Measurements from ENCODE around the gene FANCC. TPM values are rescaled to one million over a fixed set of nuclear protein-coding genes. Genes with fewer than 3 reads are reported as not detected.
"Not testable (repeated sequence)": the region's sequence is repeated elsewhere in the genome, so short reads cannot be mapped to it uniquely, and the experiment has no call there.

FANCC gene
- total RNA-seq, 2 experiments from 2014 or later = 15.4 to 21.5 TPM

GRCh38 chr9:95286151-95286550, 31.4 kb downstream of the FANCC start:
- POLR2A ChIA-PET = interaction anchor here (0.6 kb wide), 1 partner anchor 205 kb away, joined by 3 read pairs; no protein-coding TSS in a partner anchor
- H3K4me1 Mint-ChIP-seq = peaks cover 5% of the 10 kb centered on the region
- no peaks in the 10 kb centered on the region for H3K27me3 Mint-ChIP-seq
- H3K36me3 Mint-ChIP-seq (ENCODE audit: low read depth) = peaks cover 6% of the 10 kb centered on the region
- CTCF ChIA-PET = no interaction called here
- no peak for DNase-seq
- no peak overlapping the region for H3K27ac Mint-ChIP-seq
- H3K9me3 Mint-ChIP-seq = peaks cover 7% of the 10 kb centered on the region
- H3K4me3 Mint-ChIP-seq = no peak overlapping the region

- Mint-ChIP-seq H3K4me1 (peaks cover 5% of the 10 kb centered on the region), H3K36me3 (ENCODE audit: low read depth) (peaks cover 5% of the 10 kb centered on the region), H3K9me3 (peaks cover 13% of the 10 kb centered on the region), H3K4me3 (no peak overlapping the region), H3K27me3 (no peaks in the 10 kb centered on the region), H3K27ac (no peak overlapping the region)
- no peak for DNase-seq
- CTCF ChIA-PET = interaction anchor here (0.7 kb wide), 1 partner anchor 9 kb away, joined by 3 read pairs; no protein-coding TSS in a partner anchor
- POLR2A ChIA-PET = interaction anchor here (0.6 kb wide), 1 partner anchor 204 kb away, joined by 3 read pairs; no protein-coding TSS in a partner anchor
These were observed 32.2 kb downstream of the FANCC start for GRCh38 chr9:95285307-95285706.

- Mint-ChIP-seq H3K4me1 (peaks cover 5% of the 10 kb centered on the region), H3K36me3 (ENCODE audit: low read depth) (peaks cover 8% of the 10 kb centered on the region), H3K27ac (no peak overlapping the region), H3K4me3 (no peak overlapping the region), H3K9me3 (peaks cover 18% of the 10 kb centered on the region), H3K27me3 (no peaks in the 10 kb centered on the region)
- POLR2A ChIA-PET = no interaction called here
- no peak for DNase-seq
- CTCF ChIA-PET = no interaction called here
These were observed 33.1 kb downstream of the FANCC start for GRCh38 chr9:95284162-95285080.

GRCh38 chr9:95283673-95284072, 33.8 kb downstream of the FANCC start:
- POLR2A ChIA-PET = no interaction called here
- Mint-ChIP-seq H3K36me3 (ENCODE audit: low read depth) (peaks cover 8% of the 10 kb centered on the region), H3K27ac (no peak overlapping the region), H3K4me1 (peaks cover 1% of the 10 kb centered on the region), H3K9me3 (peaks cover 18% of the 10 kb centered on the region), H3K4me3 (no peak overlapping the region), H3K27me3 (no peaks in the 10 kb centered on the region)
- no peak for DNase-seq
- CTCF ChIA-PET = no interaction called here

GRCh38 chr9:95282332-95282731, 35.2 kb downstream of the FANCC start:
- H3K27ac Mint-ChIP-seq = no peak overlapping the region
- H3K4me3 Mint-ChIP-seq = no peak overlapping the region
- H3K36me3 Mint-ChIP-seq (ENCODE audit: low read depth) = peaks cover 11% of the 10 kb centered on the region
- ChIA-PET POLR2A (no interaction called here), CTCF (interaction anchor here (0.6 kb wide), 1 partner anchor 641 kb away, joined by 4 read pairs; no protein-coding TSS in a partner anchor)
- no peak for DNase-seq
- H3K4me1 Mint-ChIP-seq = peaks cover 1% of the 10 kb centered on the region
- H3K9me3 Mint-ChIP-seq = peaks cover 21% of the 10 kb centered on the region
- peaks cover 1% of the 10 kb centered on the region for H3K27me3 Mint-ChIP-seq

- no peak overlapping the region for H3K27ac Mint-ChIP-seq
- no peak for DNase-seq
- peaks cover 11% of the 10 kb centered on the region for H3K36me3 Mint-ChIP-seq (ENCODE audit: low read depth)
- peaks cover 1% of the 10 kb centered on the region for H3K27me3 Mint-ChIP-seq
- peaks cover 21% of the 10 kb centered on the region for H3K9me3 Mint-ChIP-seq
- CTCF ChIA-PET = interaction anchor here (0.7 kb wide), 1 partner anchor 200 kb away, joined by 3 read pairs; no protein-coding TSS in a partner anchor
- H3K4me1 Mint-ChIP-seq = peaks cover 12% of the 10 kb centered on the region
- H3K4me3 Mint-ChIP-seq = no peak overlapping the region
- POLR2A ChIA-PET = no interaction called here
These were observed 36.8 kb downstream of the FANCC start for GRCh38 chr9:95280745-95281144.

GRCh38 chr9:95277509-95277908, 40.0 kb downstream of the FANCC start:
- CTCF ChIA-PET = no interaction called here
- Mint-ChIP-seq H3K27ac (no peak overlapping the region), H3K27me3 (peaks cover 1% of the 10 kb centered on the region), H3K36me3 (ENCODE audit: low read depth) (peaks cover 15% of the 10 kb centered on the region), H3K4me3 (no peak overlapping the region), H3K4me1 (peaks cover 20% of the 10 kb centered on the region), H3K9me3 (peaks cover 23% of the 10 kb centered on the region)
- POLR2A ChIA-PET = no interaction called here
- no peak for DNase-seq

GRCh38 chr9:95276395-95276954, 41.0 kb downstream of the FANCC start:
- H3K9me3 Mint-ChIP-seq = peaks cover 18% of the 10 kb centered on the region
- no peak overlapping the region for H3K27ac Mint-ChIP-seq
- ChIA-PET POLR2A (no interaction called here), CTCF (interaction anchor here (1.0 kb wide), 2 partner anchors 9 to 59 kb away, joined by 3 read pairs; no protein-coding TSS in a partner anchor)
- H3K36me3 Mint-ChIP-seq (ENCODE audit: low read depth) = peaks cover 15% of the 10 kb centered on the region
- no peak for DNase-seq
- peaks cover 20% of the 10 kb centered on the region for H3K4me1 Mint-ChIP-seq
- peaks cover 1% of the 10 kb centered on the region for H3K27me3 Mint-ChIP-seq
- H3K4me3 Mint-ChIP-seq = no peak overlapping the region

- H3K27ac Mint-ChIP-seq; H3K4me3 Mint-ChIP-seq; H3K36me3 Mint-ChIP-seq (ENCODE audit: low read depth); H3K27me3 Mint-ChIP-seq; H3K9me3 Mint-ChIP-seq; CTCF ChIA-PET; POLR2A ChIA-PET; DNase-seq: not testable (repeated sequence)
- H3K4me1 Mint-ChIP-seq = peaks cover 21% of the 10 kb centered on the region
These were observed 43.3 kb downstream of the FANCC start for GRCh38 chr9:95274160-95274559.

- Mint-ChIP-seq H3K27me3 (peaks cover 1% of the 10 kb centered on the region), H3K36me3 (ENCODE audit: low read depth) (peaks cover 7% of the 10 kb centered on the region), H3K4me3 (no peak overlapping the region), H3K9me3 (peaks cover 5% of the 10 kb centered on the region), H3K27ac (no peak overlapping the region), H3K4me1 (peaks cover 26% of the 10 kb centered on the region)
- DNase-seq = no peak
- ChIA-PET CTCF (no interaction called here), POLR2A (no interaction called here)
These were observed 44.0 kb downstream of the FANCC start for GRCh38 chr9:95273369-95274022.

- H3K4me1 Mint-ChIP-seq = peaks cover 32% of the 10 kb centered on the region
- ChIA-PET POLR2A (no interaction called here), CTCF (no interaction called here)
- peaks cover 2% of the 10 kb centered on the region for H3K9me3 Mint-ChIP-seq
- H3K36me3 Mint-ChIP-seq (ENCODE audit: low read depth) = peaks cover 4% of the 10 kb centered on the region
- H3K27me3 Mint-ChIP-seq = peaks cover 1% of the 10 kb centered on the region
- no peak overlapping the region for H3K4me3 Mint-ChIP-seq
- no peak overlapping the region for H3K27ac Mint-ChIP-seq
- DNase-seq = no peak
These were observed 44.7 kb downstream of the FANCC start for GRCh38 chr9:95272830-95273229.

GRCh38 chr9:95270790-95271189, 46.7 kb downstream of the FANCC start:
- H3K4me1 Mint-ChIP-seq = peaks cover 37% of the 10 kb centered on the region
- DNase-seq = no peak
- peaks cover 6% of the 10 kb centered on the region for H3K36me3 Mint-ChIP-seq (ENCODE audit: low read depth)
- H3K9me3 Mint-ChIP-seq = peaks cover 2% of the 10 kb centered on the region
- ChIA-PET CTCF (no interaction called here), POLR2A (no interaction called here)
- H3K27ac Mint-ChIP-seq = no peak overlapping the region
- H3K27me3 Mint-ChIP-seq = no peaks in the 10 kb centered on the region
- no peak overlapping the region for H3K4me3 Mint-ChIP-seq

All from activated CD4-positive, alpha-beta T cell treated with anti-CD3 and anti-CD28 coated beads, Interleukin-2, amount 10 ng/mL, durations not matched to agents 7 days and 5 days (primary cell).